Smooth muscle cell of the pulmonary artery (primary cell): ENCODE data around the gene IL1B. TPM values are rescaled to one million over a fixed set of nuclear protein-coding genes. Genes with fewer than 3 reads are reported as not detected.

Experiments used
- total RNA-seq: library from RNA; depleted of rRNA; stranded (reverse); fragments of >200 nt; gene quantifications from 2 replicates; pipeline ENCODE4 v1.2.3, GENCODE V29; 2014

IL1B gene
- 2.6 and 11.9 TPM in 2 replicates for total RNA-seq

DNA sequence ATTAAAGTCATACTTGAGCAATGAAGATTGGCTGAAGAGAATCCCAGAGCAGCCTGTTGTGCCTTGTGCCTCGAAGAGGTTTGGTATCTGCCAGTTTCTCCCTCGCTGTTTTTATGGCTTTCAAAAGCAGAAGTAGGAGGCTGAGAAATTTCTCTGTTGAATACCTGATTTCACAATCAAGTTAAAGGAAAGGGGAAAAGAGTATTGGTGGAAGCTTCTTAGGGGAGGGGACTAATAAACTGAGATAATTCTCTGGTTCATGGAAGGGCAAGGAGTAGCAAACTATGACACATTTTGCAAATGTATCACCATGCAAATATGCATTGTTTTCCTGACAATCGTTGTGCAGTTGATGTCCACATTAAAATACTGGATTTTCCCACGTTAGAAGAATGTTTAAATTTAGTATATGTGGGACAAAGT is at the start of gene IL1B:
IL1B (minus strand) TSS at position 85 of the 423 bp plus-strand sequence. CDS start 550 bp downstream, outside the sequence.

DNA sequence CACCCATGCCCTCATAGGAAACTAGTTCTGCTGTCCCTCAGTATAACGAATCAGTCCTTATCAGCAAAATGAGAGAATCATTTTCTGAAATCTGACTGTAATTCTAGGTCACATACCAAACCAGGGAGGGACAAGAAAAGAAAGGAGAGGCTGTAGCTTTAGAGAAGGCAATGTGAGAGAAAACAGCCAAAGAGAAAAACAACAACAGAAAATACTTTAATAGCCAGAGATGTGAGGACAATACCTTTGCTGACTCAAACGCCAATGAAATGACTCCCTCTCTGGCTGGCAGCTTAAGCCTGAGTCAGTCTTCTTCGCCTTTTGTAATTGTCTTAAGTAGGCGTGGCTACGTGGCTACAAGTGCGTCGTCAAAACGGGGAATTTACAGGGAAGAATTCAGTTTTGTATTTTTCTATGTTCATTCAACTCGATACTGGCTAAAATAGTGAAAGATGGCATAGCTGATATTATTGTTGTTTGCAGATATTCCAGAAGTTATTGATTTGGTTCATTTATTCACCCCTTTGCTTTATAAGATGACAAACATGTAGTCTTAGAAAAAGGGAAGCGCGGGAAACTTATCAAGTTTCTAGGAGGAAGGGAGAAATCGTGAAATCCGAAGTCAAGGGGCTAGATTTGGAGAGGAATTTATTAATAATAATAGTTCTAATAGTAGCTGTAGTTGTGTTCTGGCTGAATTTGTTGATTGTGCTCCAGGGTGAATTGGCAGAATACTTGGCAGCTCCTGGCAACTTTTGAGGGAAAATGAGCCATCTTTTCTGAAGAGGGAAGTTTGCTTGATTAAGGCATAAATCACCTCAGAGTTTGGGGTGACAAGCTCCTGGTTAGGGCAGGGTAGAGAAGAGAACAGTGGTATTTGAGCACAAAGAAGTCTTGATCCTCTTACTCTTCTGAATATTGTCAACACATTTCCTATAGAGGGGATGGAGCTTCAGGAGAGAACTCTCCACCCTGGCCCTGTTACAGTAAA is 52.1 kb downstream of the IL1B start, which contains the start of gene IL1A:
IL1A (minus strand) TSS at position 295 of the 991 bp plus-strand sequence. CDS start 723 bp downstream, outside the sequence.

Other genes starting within 250 kb of the IL1B start
- 139 and 319 TPM in 2 replicates for gene SLC20A1, start 190.8 kb downstream of the IL1B start, total RNA-seq
- gene NT5DC4, start 115.8 kb downstream of the IL1B start, total RNA-seq, result 0.33 TPM in 1 of 2 replicates, not detected in the other
- gene CKAP2L, start 72.2 kb downstream of the IL1B start, total RNA-seq, result 1.3 and 4.0 TPM in 2 replicates
- 0.85 and 2.7 TPM in 2 replicates for gene IL1A, start 52.3 kb downstream of the IL1B start, total RNA-seq
- gene IL37, start 74.4 kb upstream of the IL1B start, total RNA-seq, result not detected in 2 replicates
- not detected in 2 replicates for gene IL36G, start 141.2 kb upstream of the IL1B start, total RNA-seq
- gene IL36A, start 168.7 kb upstream of the IL1B start, total RNA-seq, result not detected in 2 replicates
- not detected in 2 replicates for gene IL36B, start 216.1 kb upstream of the IL1B start, total RNA-seq
- not detected in 2 replicates for gene IL36RN, start 222.4 kb upstream of the IL1B start, total RNA-seq
- gene IL1F10, start 231.2 kb upstream of the IL1B start, total RNA-seq, result not detected in 2 replicates